GM12872 (cell line): ENCODE data around the gene SHLD1.

Source experiments
- TF ChIP-seq, protein P1 (sequence below): IDR thresholded peaks from 3 replicates; pipeline ENCODE4 v1.5.1; 2011; ENCODE audit warnings: low read depth, mild to moderate bottlenecking, low read length, moderate library complexity; ENCODE audit not compliant: insufficient read depth

Gene SHLD1

DNA sequence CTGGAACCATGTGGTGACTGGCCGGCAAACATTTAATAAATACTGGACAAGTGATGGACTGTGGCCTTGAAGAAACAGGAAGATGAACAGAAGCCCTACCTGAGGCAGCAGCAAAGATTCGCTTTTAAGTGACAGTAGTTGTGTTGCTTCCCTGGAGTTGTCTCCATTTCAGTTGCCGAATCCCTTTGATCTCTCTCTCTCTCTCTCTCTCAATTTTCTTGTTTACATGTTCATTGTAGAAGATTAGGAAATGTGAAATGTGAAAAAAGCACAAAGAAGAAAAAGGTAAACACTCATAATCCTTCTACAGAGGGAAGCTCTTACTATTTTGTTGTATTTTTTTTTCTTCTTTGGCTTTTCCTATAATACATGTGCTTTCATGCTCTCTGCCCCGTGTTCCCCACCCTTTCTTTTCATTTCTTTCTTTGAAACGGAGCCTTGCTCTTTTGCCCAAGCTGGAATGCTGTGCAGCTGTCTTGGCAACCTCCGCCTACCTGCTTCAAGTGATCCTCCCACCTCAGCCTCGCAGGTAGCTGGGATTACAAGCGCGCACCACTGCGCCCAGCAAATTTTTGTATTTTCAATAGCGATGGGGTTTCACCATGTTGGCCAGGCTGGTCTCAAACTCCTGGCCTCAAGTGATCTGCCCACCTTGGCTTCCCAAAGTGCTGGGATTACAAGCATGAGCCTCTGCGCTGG, 81.5 kb downstream of the SHLD1 start:
- TF ChIP-seq, protein P1, sequence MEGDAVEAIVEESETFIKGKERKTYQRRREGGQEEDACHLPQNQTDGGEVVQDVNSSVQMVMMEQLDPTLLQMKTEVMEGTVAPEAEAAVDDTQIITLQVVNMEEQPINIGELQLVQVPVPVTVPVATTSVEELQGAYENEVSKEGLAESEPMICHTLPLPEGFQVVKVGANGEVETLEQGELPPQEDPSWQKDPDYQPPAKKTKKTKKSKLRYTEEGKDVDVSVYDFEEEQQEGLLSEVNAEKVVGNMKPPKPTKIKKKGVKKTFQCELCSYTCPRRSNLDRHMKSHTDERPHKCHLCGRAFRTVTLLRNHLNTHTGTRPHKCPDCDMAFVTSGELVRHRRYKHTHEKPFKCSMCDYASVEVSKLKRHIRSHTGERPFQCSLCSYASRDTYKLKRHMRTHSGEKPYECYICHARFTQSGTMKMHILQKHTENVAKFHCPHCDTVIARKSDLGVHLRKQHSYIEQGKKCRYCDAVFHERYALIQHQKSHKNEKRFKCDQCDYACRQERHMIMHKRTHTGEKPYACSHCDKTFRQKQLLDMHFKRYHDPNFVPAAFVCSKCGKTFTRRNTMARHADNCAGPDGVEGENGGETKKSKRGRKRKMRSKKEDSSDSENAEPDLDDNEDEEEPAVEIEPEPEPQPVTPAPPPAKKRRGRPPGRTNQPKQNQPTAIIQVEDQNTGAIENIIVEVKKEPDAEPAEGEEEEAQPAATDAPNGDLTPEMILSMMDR, result no peak

DNA sequence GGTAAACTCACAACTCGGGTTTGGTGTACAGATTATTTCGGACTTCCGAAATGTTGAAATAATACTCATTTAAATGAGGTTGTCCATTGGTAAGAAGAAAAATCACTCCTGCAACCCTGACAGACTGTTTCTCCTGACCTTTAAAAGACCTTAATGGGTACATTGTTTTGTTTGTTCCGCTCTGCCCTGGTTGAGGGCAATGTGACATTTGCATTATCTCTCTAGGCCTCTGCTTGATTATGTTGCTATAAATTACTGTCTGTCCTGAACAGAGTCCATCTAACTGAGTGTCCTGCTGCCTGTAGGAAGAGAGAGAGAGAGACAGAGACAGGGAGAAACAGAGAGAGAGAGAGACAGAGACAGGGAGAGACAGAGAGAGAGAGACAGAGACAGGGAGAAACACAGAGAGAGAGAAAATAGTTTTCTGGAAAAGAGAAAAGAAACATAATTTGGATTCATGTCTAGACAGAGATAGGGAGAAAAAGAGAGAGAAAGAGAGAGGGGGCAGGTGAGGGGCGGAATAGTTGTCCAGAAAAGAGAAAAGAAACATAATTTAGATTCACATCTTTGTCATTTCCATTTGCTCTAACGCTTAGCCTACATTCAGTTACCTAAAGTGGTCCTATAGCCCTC, 83.2 kb downstream of the SHLD1 start:
- TF ChIP-seq, protein P1, result no peak

DNA sequence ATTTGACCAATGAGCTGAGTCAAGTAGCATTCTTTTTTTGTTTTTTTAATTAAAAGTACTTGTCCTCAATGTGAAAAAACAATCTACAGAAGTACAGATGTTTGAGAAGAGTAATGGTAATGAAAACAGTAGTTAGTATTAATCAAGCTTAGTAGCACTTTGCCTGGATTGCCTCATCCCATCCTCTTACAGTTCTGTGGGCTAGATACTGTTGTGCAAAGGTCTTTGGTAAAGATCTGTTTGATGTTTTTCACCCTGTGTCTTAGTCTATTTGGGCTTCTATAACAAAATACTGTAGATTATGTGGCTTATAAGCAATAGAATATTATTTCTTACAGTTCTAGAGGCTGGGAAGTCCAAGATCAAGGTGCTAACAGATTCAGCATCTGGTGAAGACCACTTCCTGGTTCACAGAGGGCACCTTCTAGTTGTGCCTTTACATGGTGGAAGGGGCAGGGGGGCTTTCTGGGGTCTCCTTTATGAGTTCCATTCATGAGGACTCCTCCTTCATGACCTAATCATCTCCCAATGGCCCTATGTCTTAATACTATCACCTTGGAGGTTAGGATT, 84.3 kb downstream of the SHLD1 start:
- TF ChIP-seq, protein P1, result no peak

DNA sequence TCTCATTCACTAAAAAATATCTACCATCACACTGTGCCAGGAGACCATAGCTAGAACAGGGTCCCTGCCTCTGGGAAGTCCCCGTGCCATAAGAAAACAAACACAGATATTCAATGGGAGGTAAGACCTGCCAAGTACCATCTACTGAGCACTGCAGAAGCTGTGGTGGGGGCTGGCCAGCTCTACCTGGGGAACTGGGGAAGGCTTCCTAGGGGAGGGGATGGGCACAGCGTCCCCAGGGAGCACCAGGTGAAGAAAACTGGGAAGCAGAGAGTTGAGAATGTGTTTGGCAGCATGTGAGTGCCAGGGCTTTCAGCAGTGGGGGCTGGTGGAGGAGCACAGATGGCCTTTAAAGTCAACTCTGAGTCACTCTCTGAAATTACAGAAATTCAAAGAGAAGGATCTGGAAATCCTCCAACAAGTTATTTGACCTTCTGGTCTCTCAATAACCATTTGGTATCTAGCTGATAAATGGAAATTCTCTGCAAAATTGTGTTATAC, 85.2 kb downstream of the SHLD1 start:
- TF ChIP-seq, protein P1, result no peak

DNA sequence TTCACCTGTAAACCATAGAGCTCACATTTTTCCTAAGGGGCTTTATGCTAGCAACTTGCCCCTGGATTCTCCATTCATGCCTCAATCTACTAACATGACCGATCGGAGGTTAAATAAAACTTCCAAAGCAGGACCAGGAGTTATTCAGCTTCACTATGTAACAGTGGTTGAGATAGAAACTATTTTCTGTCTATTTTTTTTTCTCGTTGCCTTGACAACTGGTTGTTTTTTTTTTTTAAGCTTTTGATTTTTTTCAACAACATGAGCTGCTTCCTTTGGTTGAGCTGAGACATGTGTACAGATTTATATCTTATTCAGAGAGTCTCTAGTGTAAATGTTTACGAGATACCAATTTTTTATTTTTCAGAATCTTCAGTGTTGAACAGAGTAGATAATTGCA, 85.7 kb downstream of the SHLD1 start:
- TF ChIP-seq, protein P1, result no peak

DNA sequence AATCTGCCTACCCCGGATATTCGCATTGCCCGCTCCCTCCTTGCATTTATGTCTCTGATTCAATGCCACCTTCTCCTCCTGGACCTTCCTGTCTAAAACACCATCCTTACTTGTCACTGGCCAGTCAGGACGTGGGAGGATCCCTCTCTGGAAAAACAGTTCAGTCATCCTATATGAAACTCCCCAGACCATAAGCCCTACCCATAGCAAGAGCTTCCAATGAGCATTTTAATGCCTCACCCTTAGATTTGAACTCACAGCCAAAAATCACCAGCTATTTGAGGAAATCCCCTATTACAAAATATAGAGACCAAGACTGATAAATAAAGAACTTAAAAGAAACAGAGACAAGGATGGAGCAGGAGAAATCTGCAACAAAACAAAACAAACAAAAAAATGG, 86.4 kb downstream of the SHLD1 start:
- TF ChIP-seq, protein P1, result no peak

DNA sequence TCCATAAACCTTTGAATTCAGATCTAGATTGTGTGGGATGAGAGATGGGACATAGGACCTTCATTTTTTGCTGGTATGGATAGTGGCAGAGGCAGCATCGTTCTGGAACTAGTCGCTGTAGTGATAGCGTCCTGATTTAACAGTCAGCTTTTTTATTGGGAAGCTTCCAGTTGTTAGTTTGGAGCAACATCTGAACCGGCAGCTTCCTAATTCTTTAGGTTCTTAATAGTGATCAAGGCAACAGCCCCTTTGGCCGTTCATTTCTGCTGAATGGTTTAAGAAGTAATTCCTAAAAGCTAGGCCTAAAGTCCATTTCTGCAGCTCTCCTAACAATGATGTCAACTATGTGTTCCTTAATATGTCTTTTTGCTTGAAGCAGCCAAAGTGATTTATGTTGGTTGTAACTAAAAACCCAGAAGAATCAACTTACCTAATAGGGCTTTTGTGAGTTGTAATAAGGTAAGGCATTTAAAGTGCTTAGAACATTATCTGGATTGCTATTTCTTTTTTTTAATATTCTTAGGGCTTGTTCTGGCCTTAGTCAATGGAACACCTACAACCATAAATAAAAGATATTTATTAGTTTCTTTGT, 90.3 kb downstream of the SHLD1 start:
- TF ChIP-seq, protein P1, result no peak
